Measurements from ENCODE around the gene KCNG1.
"Not testable (repeated sequence)": the region's sequence is repeated elsewhere in the genome, so short reads cannot be mapped to it uniquely, and the experiment has no call there.

KCNG1 gene

GRCh38 chr20:51050531-51051075 lies 27.7 kb upstream of the KCNG1 start:
- Histone ChIP-seq H3K27me3 (ENCODE audit: control insufficient read depth, insufficient read depth, low read length) (0 out of 2 replicates have a peak, but pooled peaks cover 5% of the 10 kb centered on the region), H3K36me3 (ENCODE audit: control insufficient read depth, insufficient read depth, low read length) (no peaks in the 10 kb centered on the region), H3K4me1 (ENCODE audit: control insufficient read depth, insufficient read depth, low read length) (no peaks in the 10 kb centered on the region), H3K4me3 (ENCODE audit: low read depth, low read length) (no peak overlapping the region), H3K9ac (ENCODE audit: low read depth, low read length) (no peak overlapping the region), H3K9me3 (ENCODE audit: control insufficient read depth, insufficient read depth, low read length) (0 out of 2 replicates have a peak, but pooled peaks cover 3% of the 10 kb centered on the region), H3K27ac (ENCODE audit: low read depth, low read length) (no peak overlapping the region)

GRCh38 chr20:51046021-51046985 lies 23.4 kb upstream of the KCNG1 start:
- Histone ChIP-seq H3K36me3 (ENCODE audit: control insufficient read depth, insufficient read depth, low read length) (no peaks in the 10 kb centered on the region), H3K9me3 (ENCODE audit: control insufficient read depth, insufficient read depth, low read length) (0 out of 2 replicates have a peak, but pooled peaks cover 3% of the 10 kb centered on the region), H3K4me1 (ENCODE audit: control insufficient read depth, insufficient read depth, low read length) (0 out of 2 replicates have a peak, but pooled peaks cover 5% of the 10 kb centered on the region), H3K4me3 (ENCODE audit: low read depth, low read length) (no peak overlapping the region), H3K27me3 (ENCODE audit: control insufficient read depth, insufficient read depth, low read length) (0 out of 2 replicates have a peak, but pooled peaks cover 2% of the 10 kb centered on the region), H3K9ac (ENCODE audit: low read depth, low read length) (no peak overlapping the region), H3K27ac (ENCODE audit: low read depth, low read length) (no peak overlapping the region)

DNA sequence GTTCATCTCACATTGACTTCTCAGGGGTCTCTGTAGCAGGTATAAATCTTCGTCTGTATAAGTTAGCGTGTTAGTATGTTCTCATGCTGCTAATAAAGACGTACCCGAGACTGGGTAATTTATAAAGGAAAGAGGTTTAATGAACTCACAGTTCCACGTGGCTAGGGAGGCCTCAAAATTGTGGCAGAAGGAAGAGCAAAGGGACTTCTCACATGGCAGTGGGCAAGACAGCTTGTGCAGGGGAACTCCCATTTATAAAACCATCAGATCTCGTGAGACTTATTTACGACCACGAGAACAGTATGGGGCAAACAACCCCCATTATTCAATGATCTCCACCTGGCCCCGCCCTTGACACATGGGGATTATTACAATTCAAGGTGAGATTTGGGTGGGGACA lies 22.6 kb upstream of the KCNG1 start:
- H3K36me3 ChIP-seq (ENCODE audit: control insufficient read depth, insufficient read depth, low read length); H3K4me1 ChIP-seq (ENCODE audit: control insufficient read depth, insufficient read depth, low read length); H3K9ac ChIP-seq (ENCODE audit: low read depth, low read length); H3K4me3 ChIP-seq (ENCODE audit: low read depth, low read length); H3K9me3 ChIP-seq (ENCODE audit: control insufficient read depth, insufficient read depth, low read length); H3K27ac ChIP-seq (ENCODE audit: low read depth, low read length); H3K27me3 ChIP-seq (ENCODE audit: control insufficient read depth, insufficient read depth, low read length): not testable (repeated sequence)

GRCh38 chr20:51044796-51045195 lies 21.9 kb upstream of the KCNG1 start:
- no peak overlapping the region for H3K4me3 ChIP-seq (ENCODE audit: low read depth, low read length)
- 0 out of 2 replicates have a peak, but pooled peaks cover 5% of the 10 kb centered on the region for H3K4me1 ChIP-seq (ENCODE audit: control insufficient read depth, insufficient read depth, low read length)
- no peaks in the 10 kb centered on the region for H3K27me3 ChIP-seq (ENCODE audit: control insufficient read depth, insufficient read depth, low read length)
- H3K9me3 ChIP-seq (ENCODE audit: control insufficient read depth, insufficient read depth, low read length), result 0 out of 2 replicates have a peak, but pooled peaks cover 3% of the 10 kb centered on the region
- no peak overlapping the region for H3K9ac ChIP-seq (ENCODE audit: low read depth, low read length)
- no peaks in the 10 kb centered on the region for H3K36me3 ChIP-seq (ENCODE audit: control insufficient read depth, insufficient read depth, low read length)
- no peak overlapping the region for H3K27ac ChIP-seq (ENCODE audit: low read depth, low read length)

GRCh38 chr20:51043811-51044210 lies 20.9 kb upstream of the KCNG1 start:
- no peak overlapping the region for H3K4me3 ChIP-seq (ENCODE audit: low read depth, low read length)
- 0 out of 2 replicates have a peak, but pooled peaks cover 5% of the 10 kb centered on the region for H3K4me1 ChIP-seq (ENCODE audit: control insufficient read depth, insufficient read depth, low read length)
- H3K9me3 ChIP-seq (ENCODE audit: control insufficient read depth, insufficient read depth, low read length), result 0 out of 2 replicates have a peak, but pooled peaks cover 3% of the 10 kb centered on the region
- H3K27ac ChIP-seq (ENCODE audit: low read depth, low read length), result no peak overlapping the region
- H3K9ac ChIP-seq (ENCODE audit: low read depth, low read length), result no peak overlapping the region
- no peaks in the 10 kb centered on the region for H3K27me3 ChIP-seq (ENCODE audit: control insufficient read depth, insufficient read depth, low read length)
- no peaks in the 10 kb centered on the region for H3K36me3 ChIP-seq (ENCODE audit: control insufficient read depth, insufficient read depth, low read length)

GRCh38 chr20:51042657-51043247 lies 19.8 kb upstream of the KCNG1 start:
- Histone ChIP-seq H3K9me3 (ENCODE audit: control insufficient read depth, insufficient read depth, low read length) (0 out of 2 replicates have a peak, but pooled peaks cover 3% of the 10 kb centered on the region), H3K27me3 (ENCODE audit: control insufficient read depth, insufficient read depth, low read length) (no peaks in the 10 kb centered on the region), H3K27ac (ENCODE audit: low read depth, low read length) (no peak overlapping the region), H3K4me3 (ENCODE audit: low read depth, low read length) (no peak overlapping the region), H3K36me3 (ENCODE audit: control insufficient read depth, insufficient read depth, low read length) (no peaks in the 10 kb centered on the region), H3K9ac (ENCODE audit: low read depth, low read length) (no peak overlapping the region), H3K4me1 (ENCODE audit: control insufficient read depth, insufficient read depth, low read length) (0 out of 2 replicates have a peak, but pooled peaks cover 5% of the 10 kb centered on the region)

GRCh38 chr20:51042064-51042463 lies 19.2 kb upstream of the KCNG1 start:
- Histone ChIP-seq H3K36me3 (ENCODE audit: control insufficient read depth, insufficient read depth, low read length) (no peaks in the 10 kb centered on the region), H3K27me3 (ENCODE audit: control insufficient read depth, insufficient read depth, low read length) (no peaks in the 10 kb centered on the region), H3K9ac (ENCODE audit: low read depth, low read length) (no peak overlapping the region), H3K4me1 (ENCODE audit: control insufficient read depth, insufficient read depth, low read length) (0 out of 2 replicates have a peak, but pooled peaks cover 5% of the 10 kb centered on the region), H3K27ac (ENCODE audit: low read depth, low read length) (no peak overlapping the region), H3K9me3 (ENCODE audit: control insufficient read depth, insufficient read depth, low read length) (0 out of 2 replicates have a peak, but pooled peaks cover 3% of the 10 kb centered on the region), H3K4me3 (ENCODE audit: low read depth, low read length) (no peak overlapping the region)

GRCh38 chr20:51037532-51038115 lies 14.7 kb upstream of the KCNG1 start:
- no peaks in the 10 kb centered on the region for H3K36me3 ChIP-seq (ENCODE audit: control insufficient read depth, insufficient read depth, low read length)
- H3K27me3 ChIP-seq (ENCODE audit: control insufficient read depth, insufficient read depth, low read length), result no peaks in the 10 kb centered on the region
- H3K4me3 ChIP-seq (ENCODE audit: low read depth, low read length), result no peak overlapping the region

DNA sequence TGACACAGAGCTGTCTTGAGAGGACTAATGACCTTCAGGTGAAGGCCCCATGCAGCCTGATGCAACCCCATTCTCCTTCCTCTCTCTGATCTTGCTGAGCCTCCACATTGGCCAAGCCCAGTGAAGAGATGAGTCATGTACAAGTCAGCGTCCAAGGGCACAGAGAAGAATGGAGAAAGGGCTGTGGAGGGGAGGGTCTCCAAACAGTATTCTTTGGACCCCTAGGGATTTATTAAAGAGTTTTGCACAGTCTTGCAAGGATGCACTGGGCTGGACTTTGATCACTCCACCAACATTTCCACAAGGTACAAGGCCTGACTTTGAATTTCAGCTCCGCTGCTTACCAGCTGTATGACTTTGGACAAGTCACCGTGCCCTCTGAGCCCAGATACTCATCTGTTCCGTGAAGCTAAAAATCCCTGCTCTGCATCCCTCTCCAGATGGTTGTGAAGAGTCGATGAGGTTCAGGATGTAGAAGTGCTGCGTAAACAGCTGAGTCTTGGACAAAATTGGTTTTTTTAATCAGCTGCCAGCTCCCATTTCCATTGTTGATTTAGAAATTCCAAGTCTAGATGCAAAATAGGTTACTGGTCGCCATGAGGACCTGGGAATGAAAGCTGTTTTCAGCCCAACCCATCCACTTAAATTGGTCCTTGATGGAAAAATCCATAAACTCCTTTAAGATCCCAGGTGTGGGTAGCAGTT lies 14.1 kb upstream of the KCNG1 start:
- Histone ChIP-seq H3K9ac (ENCODE audit: low read depth, low read length) (no peak overlapping the region), H3K4me1 (ENCODE audit: control insufficient read depth, insufficient read depth, low read length) (0 out of 2 replicates have a peak, but pooled peaks cover 1% of the 10 kb centered on the region), H3K36me3 (ENCODE audit: control insufficient read depth, insufficient read depth, low read length) (no peaks in the 10 kb centered on the region), H3K27me3 (ENCODE audit: control insufficient read depth, insufficient read depth, low read length) (no peaks in the 10 kb centered on the region), H3K9me3 (ENCODE audit: control insufficient read depth, insufficient read depth, low read length) (no peaks in the 10 kb centered on the region), H3K4me3 (ENCODE audit: low read depth, low read length) (no peak overlapping the region), H3K27ac (ENCODE audit: low read depth, low read length) (no peak overlapping the region)

More at GRCh38 chr20:51037532-51038115, 14.7 kb upstream of the KCNG1 start:
- H3K4me1 ChIP-seq (ENCODE audit: control insufficient read depth, insufficient read depth, low read length), result 0 out of 2 replicates have a peak, but pooled peaks cover 5% of the 10 kb centered on the region
- no peaks in the 10 kb centered on the region for H3K9me3 ChIP-seq (ENCODE audit: control insufficient read depth, insufficient read depth, low read length)
- no peak overlapping the region for H3K27ac ChIP-seq (ENCODE audit: low read depth, low read length)
- no peak overlapping the region for H3K9ac ChIP-seq (ENCODE audit: low read depth, low read length)

DNA sequence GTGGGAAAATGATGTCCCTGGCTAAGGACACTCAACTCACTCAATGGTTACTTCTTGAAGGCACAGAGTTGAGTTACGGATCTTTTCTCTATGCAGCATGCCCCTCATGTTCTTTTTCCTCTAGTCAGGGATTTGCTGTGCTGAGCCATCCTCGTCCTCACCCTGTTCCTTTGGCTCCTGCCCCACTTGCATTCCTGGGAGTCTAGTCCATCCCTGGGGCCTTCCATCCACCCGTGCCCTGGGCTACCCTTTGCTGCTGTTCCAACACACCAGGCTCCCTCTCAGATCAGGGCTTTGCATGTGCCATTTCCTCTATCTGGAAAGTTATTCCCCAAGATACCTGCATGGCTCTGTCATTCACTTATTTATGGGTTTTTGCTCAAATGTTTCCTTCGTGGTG lies 13.3 kb upstream of the KCNG1 start:
- Histone ChIP-seq H3K27ac (ENCODE audit: low read depth, low read length) (no peak overlapping the region), H3K27me3 (ENCODE audit: control insufficient read depth, insufficient read depth, low read length) (no peaks in the 10 kb centered on the region), H3K36me3 (ENCODE audit: control insufficient read depth, insufficient read depth, low read length) (no peaks in the 10 kb centered on the region), H3K4me3 (ENCODE audit: low read depth, low read length) (no peak overlapping the region), H3K9me3 (ENCODE audit: control insufficient read depth, insufficient read depth, low read length) (no peaks in the 10 kb centered on the region), H3K4me1 (ENCODE audit: control insufficient read depth, insufficient read depth, low read length) (no peaks in the 10 kb centered on the region), H3K9ac (ENCODE audit: low read depth, low read length) (no peak overlapping the region)

Data from HUES48 (cell line).